Cardiac muscle cell (in vitro differentiated cells and primary cell): Measurements from ENCODE around the gene TBCD. TPM values are rescaled to one million over a fixed set of nuclear protein-coding genes. Genes with fewer than 3 reads are reported as not detected.

Experiments used
- DNase-seq, 2 donors: peaks; one replicate each; pipeline versions ENCODE4 v3.0.0 to v3.0.0-alpha.2; 2010 to 2017; ENCODE audit warnings: low read depth in 1 of 2, low spot score in 1 of 2
- H3K27ac ChIP-seq: fragments of 200-600 bp; sonication (generic); 2 replicates; pipeline ENCODE4 v1.5.1; 2016
- H3K27me3 ChIP-seq: fragments of 200-600 bp; sonication (generic); 2 replicates; pipeline ENCODE4 v1.6.0; 2016; ENCODE audit warnings: control low read depth
- H3K36me3 ChIP-seq: fragments of 200-600 bp; sonication (generic); 2 replicates; pipeline ENCODE4 v1.5.1; 2016; ENCODE audit warnings: control low read depth
- H3K4me1 ChIP-seq: fragments of 200-600 bp; sonication (generic); 2 replicates; pipeline ENCODE4 v1.8.1; 2017; ENCODE audit warnings: low read depth, mild to moderate bottlenecking, mixed run types
- H3K4me3 ChIP-seq: fragments of 200-600 bp; sonication (generic); 2 replicates; pipeline ENCODE4 v1.5.1; 2016; ENCODE audit warnings: mild to moderate bottlenecking
- H3K9me3 ChIP-seq: fragments of 200-600 bp; sonication (generic); 2 replicates; pipeline ENCODE4 v1.5.1; 2017; ENCODE audit warnings: low read depth, mild to moderate bottlenecking, control low read depth
- CTCF ChIP-seq: IDR thresholded peaks from 2 replicates; pipeline ENCODE4 v1.5.1; 2012; ENCODE audit warnings: low read depth, mild to moderate bottlenecking, low read length
- polyA plus RNA-seq: library from polyadenylated mRNA; unstranded; fragments of >200 nt; fragmentation: Nextera tagmentation; extraction: Ambion mirVana; gene quantifications from 2 replicates; pipeline ENCODE4 v1.2.1, GENCODE V29; 2016
- total RNA-seq: library from RNA; depleted of rRNA; stranded (reverse); fragments of >200 nt; gene quantifications from 2 replicates; pipeline ENCODE4 v1.2.3, GENCODE V29; 2016

TBCD gene
- total and polyA plus RNA-seq, 2 experiments from 2014 or later: 55.7 to 66.0 TPM

GRCh38 chr17:82947051-82947991, 195.5 kb downstream of the TBCD start:
- no peaks in the 10 kb centered on the region for H3K27me3 ChIP-seq
- H3K36me3 ChIP-seq: peaks cover 2% of the 10 kb centered on the region
- no peak for DNase-seq
- no peak overlapping the region for H3K27ac ChIP-seq
- no peaks in the 10 kb centered on the region for H3K4me1 ChIP-seq
- H3K9me3 ChIP-seq: no peaks in the 10 kb centered on the region
- no peak for TF ChIP-seq CTCF
- no peak overlapping the region for H3K4me3 ChIP-seq

- H3K27ac ChIP-seq: no peak overlapping the region
- H3K4me1 ChIP-seq: no peaks in the 10 kb centered on the region
- no peaks in the 10 kb centered on the region for H3K27me3 ChIP-seq
- H3K36me3 ChIP-seq: peaks cover 2% of the 10 kb centered on the region
- no peaks in the 10 kb centered on the region for H3K9me3 ChIP-seq
- DNase-seq: no peak
- no peak overlapping the region for H3K4me3 ChIP-seq
- no peak for TF ChIP-seq CTCF
Measured at GRCh38 chr17:82948081-82948511, 196.2 kb downstream of the TBCD start.

- no peak overlapping the region for H3K27ac ChIP-seq
- H3K4me1 ChIP-seq: no peaks in the 10 kb centered on the region
- H3K36me3 ChIP-seq: no peaks in the 10 kb centered on the region
- DNase-seq: no peak
- H3K9me3 ChIP-seq: no peaks in the 10 kb centered on the region
- TF ChIP-seq CTCF: no peak
- H3K4me3 ChIP-seq: no peak overlapping the region
- H3K27me3 ChIP-seq: no peaks in the 10 kb centered on the region
Measured at GRCh38 chr17:82948957-82949356, 197.1 kb downstream of the TBCD start.

GRCh38 chr17:82949361-82949760, 197.5 kb downstream of the TBCD start:
- no peaks in the 10 kb centered on the region for H3K36me3 ChIP-seq
- DNase-seq: no peak
- no peak for TF ChIP-seq CTCF
- H3K27me3 ChIP-seq: no peaks in the 10 kb centered on the region
- no peaks in the 10 kb centered on the region for H3K4me1 ChIP-seq
- no peaks in the 10 kb centered on the region for H3K9me3 ChIP-seq
- no peak overlapping the region for H3K4me3 ChIP-seq
- H3K27ac ChIP-seq: no peak overlapping the region

- Histone ChIP-seq H3K36me3 (no peaks in the 10 kb centered on the region), H3K4me1 (no peaks in the 10 kb centered on the region), H3K9me3 (no peaks in the 10 kb centered on the region), H3K27me3 (no peaks in the 10 kb centered on the region), H3K4me3 (no peak overlapping the region), H3K27ac (no peak overlapping the region)
- DNase-seq: no peak
- TF ChIP-seq CTCF: no peak
Measured at GRCh38 chr17:82949984-82950383, 198.1 kb downstream of the TBCD start.
